LNCaP clone FGC (cell line): Measurements from ENCODE around the gene ONECUT3.

ENCODE experiments used
- DNase-seq: peaks from one replicate; pipeline ENCODE4 v3.0.0-alpha.2; 2011; ENCODE audit warnings: low read depth
- H3K4me3 ChIP-seq: 2 replicates; pipeline ENCODE4 v1.5.1; 2011; ENCODE audit warnings: mild to moderate bottlenecking, low read depth, low read length, control low read depth
- CTCF ChIP-seq: IDR thresholded peaks from 2 replicates; pipeline ENCODE4 v1.5.1; 2012; ENCODE audit warnings: mild to moderate bottlenecking; ENCODE audit not compliant: control insufficient read depth, insufficient read depth; ENCODE audit errors: extremely low read depth

ONECUT3 gene

GRCh38 chr19:1717200-1717969 lies 35.9 kb upstream of the ONECUT3 start:
- DNase-seq, result no peak
- TF ChIP-seq CTCF, result no peak
- H3K4me3 ChIP-seq, result no peak overlapping the region

DNA sequence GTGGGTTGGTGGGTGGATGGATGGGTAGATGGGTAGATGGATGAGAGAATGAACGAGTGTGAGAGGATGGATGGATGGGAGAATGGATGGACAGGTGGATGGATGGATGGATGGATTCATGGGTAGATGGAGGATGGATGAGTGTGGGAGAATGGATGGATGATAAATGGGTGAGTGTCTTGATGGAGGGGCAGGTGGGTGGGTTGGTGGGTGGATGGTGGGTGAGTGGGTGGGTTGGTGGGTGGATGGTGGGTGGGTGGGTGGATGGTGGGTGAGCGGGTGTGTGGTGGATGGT lies 35.4 kb upstream of the ONECUT3 start:
- no peak overlapping the region for H3K4me3 ChIP-seq
- no peak for DNase-seq
- TF ChIP-seq CTCF, result no peak

- H3K4me3 ChIP-seq, result no peak overlapping the region
- no peak for DNase-seq
- TF ChIP-seq CTCF, result no peak
These were observed 34.6 kb upstream of the ONECUT3 start for GRCh38 chr19:1718420-1719291.

GRCh38 chr19:1719519-1719918 lies 33.8 kb upstream of the ONECUT3 start:
- H3K4me3 ChIP-seq, result no peak overlapping the region
- no peak for DNase-seq
- TF ChIP-seq CTCF, result no peak

- no peak overlapping the region for H3K4me3 ChIP-seq
- TF ChIP-seq CTCF, result no peak
- no peak for DNase-seq
These were observed 33.1 kb upstream of the ONECUT3 start for GRCh38 chr19:1720237-1720636.

DNA sequence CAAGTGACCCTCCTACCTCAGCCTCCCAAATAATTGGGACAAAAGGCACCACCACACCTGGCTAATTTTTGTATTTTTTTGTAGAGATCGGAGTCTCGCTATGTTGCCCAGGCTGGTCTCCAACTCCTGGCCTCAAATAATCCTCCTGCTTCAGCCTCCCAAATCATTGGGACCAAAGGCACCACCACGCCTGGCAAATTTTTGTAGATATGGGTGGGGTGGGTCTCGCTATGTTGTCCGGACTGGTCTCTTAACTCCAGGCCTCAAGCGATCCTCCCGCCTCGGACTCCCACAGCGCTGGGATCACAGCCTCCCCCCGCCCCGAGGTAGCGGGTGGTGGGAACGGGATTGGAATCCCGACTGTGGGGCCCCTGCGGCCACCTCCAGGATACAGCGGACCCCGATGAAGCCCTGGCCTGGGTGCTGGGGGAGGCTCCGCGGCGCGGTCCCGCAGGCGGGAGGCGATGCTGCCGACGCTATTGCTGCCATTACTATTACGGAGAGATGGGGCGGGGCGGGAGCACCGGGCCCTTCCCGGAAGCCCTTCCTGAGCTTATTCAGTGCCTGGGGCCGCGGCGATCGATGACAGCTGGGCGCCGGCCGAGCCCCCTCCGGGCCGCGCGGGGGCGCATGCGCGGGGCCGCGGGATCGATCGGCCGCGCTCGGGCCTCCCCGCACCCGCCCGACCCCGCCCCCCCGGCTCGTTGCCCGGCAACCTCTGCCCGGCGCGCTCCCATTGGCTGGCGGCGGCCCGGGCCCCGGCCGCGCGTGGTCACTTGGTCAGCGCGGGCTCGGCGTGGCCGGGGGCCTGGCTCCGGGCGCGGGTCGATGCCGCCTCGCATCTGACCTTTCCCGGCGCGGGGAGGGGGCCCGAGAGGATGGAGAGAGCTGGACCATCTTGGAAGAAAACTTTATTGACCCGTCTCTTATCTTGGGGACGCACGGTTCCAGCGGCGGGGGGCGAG lies 27.9 kb upstream of the ONECUT3 start:
- no peak for TF ChIP-seq CTCF

More for the DNA sequence above, 27.9 kb upstream of the ONECUT3 start:
- DNase-seq, result no peak
- peak overlapping the region; percentile 52 for H3K4me3 ChIP-seq
